ENCODE results near the gene INO80C.
"Not testable (repeated sequence)": the region's sequence is repeated elsewhere in the genome, so short reads cannot be mapped to it uniquely, and the experiment has no call there.

The INO80C gene

GRCh38 chr18:35455926-35456763 is 41.6 kb downstream of the INO80C start:
- TF ChIP-seq, protein P1, sequence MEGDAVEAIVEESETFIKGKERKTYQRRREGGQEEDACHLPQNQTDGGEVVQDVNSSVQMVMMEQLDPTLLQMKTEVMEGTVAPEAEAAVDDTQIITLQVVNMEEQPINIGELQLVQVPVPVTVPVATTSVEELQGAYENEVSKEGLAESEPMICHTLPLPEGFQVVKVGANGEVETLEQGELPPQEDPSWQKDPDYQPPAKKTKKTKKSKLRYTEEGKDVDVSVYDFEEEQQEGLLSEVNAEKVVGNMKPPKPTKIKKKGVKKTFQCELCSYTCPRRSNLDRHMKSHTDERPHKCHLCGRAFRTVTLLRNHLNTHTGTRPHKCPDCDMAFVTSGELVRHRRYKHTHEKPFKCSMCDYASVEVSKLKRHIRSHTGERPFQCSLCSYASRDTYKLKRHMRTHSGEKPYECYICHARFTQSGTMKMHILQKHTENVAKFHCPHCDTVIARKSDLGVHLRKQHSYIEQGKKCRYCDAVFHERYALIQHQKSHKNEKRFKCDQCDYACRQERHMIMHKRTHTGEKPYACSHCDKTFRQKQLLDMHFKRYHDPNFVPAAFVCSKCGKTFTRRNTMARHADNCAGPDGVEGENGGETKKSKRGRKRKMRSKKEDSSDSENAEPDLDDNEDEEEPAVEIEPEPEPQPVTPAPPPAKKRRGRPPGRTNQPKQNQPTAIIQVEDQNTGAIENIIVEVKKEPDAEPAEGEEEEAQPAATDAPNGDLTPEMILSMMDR (conservative IDR thresholded peaks at IDR 0.05; ENCODE audit: low read depth, low read length) = no peak
- peak; percentile 61 for DNase-seq (ENCODE audit: low read depth)

GRCh38 chr18:35454803-35455202 is 43.0 kb downstream of the INO80C start:
- TF ChIP-seq, protein P1 (conservative IDR thresholded peaks at IDR 0.05; ENCODE audit: low read depth, low read length) = no peak
- DNase-seq (ENCODE audit: low read depth) = no peak

More at GRCh38 chr18:35455926-35456763, 41.6 kb downstream of the INO80C start:
- no peak overlapping the region for H3K4me3 ChIP-seq (ENCODE audit: low read depth, low read length)

DNA sequence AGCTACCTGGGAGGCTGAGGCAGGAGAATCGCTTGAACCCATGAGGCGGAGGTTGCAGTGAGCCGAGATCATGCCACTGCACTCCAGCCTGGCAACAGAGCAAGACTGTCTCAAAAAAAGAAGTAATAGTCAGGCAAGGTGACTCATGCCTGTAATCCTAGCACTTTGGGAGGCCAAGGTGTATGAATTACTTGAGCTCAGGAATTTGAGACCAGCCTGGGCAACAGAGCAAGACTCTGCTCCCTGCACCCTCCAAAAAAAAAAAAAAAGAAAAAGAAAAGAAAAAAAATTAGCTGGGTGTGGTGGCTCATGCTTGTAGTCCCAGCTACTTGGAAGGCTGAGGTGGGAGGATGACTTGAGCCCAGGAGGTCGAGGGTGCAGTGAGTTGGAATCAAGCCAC is 44.7 kb downstream of the INO80C start:
- H3K4me3 ChIP-seq (ENCODE audit: low read depth, low read length); DNase-seq (ENCODE audit: low read depth): not testable (repeated sequence)

More at GRCh38 chr18:35454803-35455202, 43.0 kb downstream of the INO80C start:
- H3K4me3 ChIP-seq (ENCODE audit: low read depth, low read length) = no peak overlapping the region

DNA sequence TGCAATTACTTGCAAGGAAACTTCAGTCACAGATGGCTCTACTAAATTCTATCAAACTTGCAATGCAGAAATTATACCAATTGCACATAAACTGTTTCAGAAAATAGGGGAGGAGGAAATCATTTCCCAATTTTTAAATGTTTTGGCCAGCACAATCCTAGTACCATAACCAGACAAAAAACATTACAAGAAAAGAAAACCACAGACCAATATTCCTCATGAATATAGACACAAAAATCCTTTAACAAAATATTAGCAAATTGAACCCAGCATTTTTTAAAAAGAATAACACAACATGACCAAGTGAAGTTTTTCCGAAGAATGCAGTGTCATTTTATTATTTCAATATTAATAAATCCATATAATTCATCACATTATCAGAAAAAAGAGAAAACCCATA is 45.8 kb downstream of the INO80C start:
- TF ChIP-seq, protein P1 (conservative IDR thresholded peaks at IDR 0.05; ENCODE audit: low read depth, low read length) = no peak
- no peak for DNase-seq (ENCODE audit: low read depth)
- H3K4me3 ChIP-seq (ENCODE audit: low read depth, low read length) = no peak overlapping the region

GRCh38 chr18:35451032-35451431 is 46.7 kb downstream of the INO80C start:
- H3K4me3 ChIP-seq (ENCODE audit: low read depth, low read length) = no peak overlapping the region
- TF ChIP-seq, protein P1 (conservative IDR thresholded peaks at IDR 0.05; ENCODE audit: low read depth, low read length) = no peak

DNA sequence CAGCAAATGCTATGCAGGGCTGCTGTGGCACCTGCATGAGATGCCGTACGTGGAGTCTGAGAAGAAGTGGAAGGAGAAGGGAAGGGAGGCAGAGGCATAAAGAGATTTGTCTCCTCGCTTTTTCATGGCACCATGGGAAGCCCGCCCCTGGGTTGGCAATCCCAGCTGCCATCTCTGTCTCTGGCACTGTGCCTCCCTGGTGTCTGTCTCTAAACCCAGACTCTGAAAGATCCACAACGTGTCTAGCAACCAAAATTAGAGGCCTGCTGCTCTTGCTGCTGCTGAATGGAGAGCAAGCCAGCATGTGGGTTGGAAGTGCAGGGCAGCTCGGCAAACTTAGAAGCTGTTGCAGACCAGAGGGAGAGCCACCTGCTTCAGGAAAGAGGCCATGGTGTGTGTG is 53.1 kb downstream of the INO80C start:
- DNase-seq (ENCODE audit: low read depth) = no peak
- TF ChIP-seq, protein P1 (conservative IDR thresholded peaks at IDR 0.05; ENCODE audit: low read depth, low read length) = no peak
- H3K4me3 ChIP-seq (ENCODE audit: low read depth, low read length) = no peak overlapping the region

More at GRCh38 chr18:35451032-35451431, 46.7 kb downstream of the INO80C start:
- DNase-seq (ENCODE audit: low read depth) = no peak

- no peak for DNase-seq (ENCODE audit: low read depth)
- H3K4me3 ChIP-seq (ENCODE audit: low read depth, low read length) = no peak overlapping the region
- TF ChIP-seq, protein P1 (conservative IDR thresholded peaks at IDR 0.05; ENCODE audit: low read depth, low read length) = no peak
Observed at GRCh38 chr18:35443847-35444246, 53.9 kb downstream of the INO80C start.

Measured in choroid plexus epithelial cell (primary cell).